Neural progenitor cell (in vitro differentiated cells): ENCODE data around the gene TMPRSS11D. TPM values are rescaled to one million over a fixed set of nuclear protein-coding genes. Genes with fewer than 3 reads are reported as not detected.

ENCODE experiments used
- DNase-seq: peaks from one replicate; pipeline ENCODE4 v3.0.0-alpha.2; 2016; ENCODE audit warnings: low spot score
- H2AFZ ChIP-seq: fragments of 200-600 bp; sonication (generic); replicated peaks from 2 replicates; pipeline ENCODE4 v1.6.1; 2016; ENCODE audit warnings: antibody characterized with exemption
- H3F3A ChIP-seq: fragments of 200-600 bp; sonication (generic); 2 replicates; pipeline ENCODE4 v1.6.1; 2016; ENCODE audit warnings: antibody characterized with exemption, low read depth
- H3K27ac ChIP-seq: fragments of 200-600 bp; sonication (generic); 2 replicates; pipeline ENCODE4 v1.5.1; 2016; ENCODE audit warnings: mild to moderate bottlenecking
- H3K27me3 ChIP-seq: fragments of 200-600 bp; sonication (generic); 2 replicates; pipeline ENCODE4 v1.6.1; 2016; ENCODE audit warnings: mild to moderate bottlenecking, moderate library complexity
- H3K36me3 ChIP-seq: fragments of 200-600 bp; sonication (generic); 2 replicates; pipeline ENCODE4 v1.5.1; 2016
- H3K4me1 ChIP-seq: fragments of 200-600 bp; sonication (generic); 2 replicates; pipeline ENCODE4 v1.6.1; 2016; ENCODE audit warnings: mixed run types
- H3K4me2 ChIP-seq: fragments of 200-600 bp; sonication (generic); 2 replicates; pipeline ENCODE4 v1.6.1; 2016
- H3K4me3 ChIP-seq: fragments of 200-600 bp; sonication (generic); 2 replicates; pipeline ENCODE4 v1.5.1; 2016
- H3K79me2 ChIP-seq: fragments of 200-600 bp; sonication (generic); 2 replicates; pipeline ENCODE4 v1.6.1; 2016; ENCODE audit warnings: low read depth
- H3K9ac ChIP-seq: fragments of 200-600 bp; sonication (generic); 2 replicates; pipeline ENCODE4 v1.6.1; 2016
- H3K9me3 ChIP-seq: fragments of 200-600 bp; sonication (generic); 2 replicates; pipeline ENCODE4 v1.5.1; 2016; ENCODE audit warnings: low read depth
- H4K20me1 ChIP-seq: fragments of 200-600 bp; sonication (generic); 2 replicates; pipeline ENCODE4 v1.6.1; 2016; ENCODE audit warnings: low read depth
- H3K27ac Mint-ChIP-seq: 3 replicates; pipeline ENCODE4 v1.8.0; 2021; ENCODE audit warnings: mixed read lengths
- H3K27me3 Mint-ChIP-seq: 2 replicates; pipeline ENCODE4 v1.8.0; 2022; ENCODE audit warnings: low read depth, mild to moderate bottlenecking, inconsistent platforms, moderate library complexity, mixed read lengths; ENCODE audit not compliant: insufficient read depth
- H3K36me3 Mint-ChIP-seq: 3 replicates; pipeline ENCODE4 v1.8.0; 2021; ENCODE audit warnings: mixed read lengths
- H3K4me1 Mint-ChIP-seq: 3 replicates; pipeline ENCODE4 v1.8.0; 2021; ENCODE audit warnings: mixed read lengths
- H3K4me3 Mint-ChIP-seq: 3 replicates; pipeline ENCODE4 v1.8.0; 2021; ENCODE audit warnings: mild to moderate bottlenecking, moderate library complexity, mixed read lengths
- H3K9me3 Mint-ChIP-seq: 3 replicates; pipeline ENCODE4 v1.8.0; 2020; ENCODE audit warnings: mixed read lengths
- CTCF ChIP-seq: fragments of 200-600 bp; sonication (generic); IDR thresholded peaks from 2 replicates; pipeline ENCODE4 v1.5.1; 2017; ENCODE audit warnings: antibody characterized with exemption, mild to moderate bottlenecking
- EZH2 ChIP-seq: fragments of 200-600 bp; sonication (generic); IDR thresholded peaks from 2 replicates; pipeline ENCODE4 v1.6.1; 2017; ENCODE audit warnings: antibody characterized with exemption, mild to moderate bottlenecking, moderate library complexity
- EZH2phosphoT487 ChIP-seq: fragments of 200-600 bp; sonication (generic); IDR thresholded peaks from 2 replicates; pipeline ENCODE4 v1.6.1; 2017; ENCODE audit warnings: antibody characterized with exemption
- total RNA-seq: library from RNA; depleted of rRNA; stranded (reverse); fragments of >200 nt; gene quantifications from 2 replicates; pipeline ENCODE4 v1.2.3, GENCODE V29; 2015; ENCODE audit warnings: low replicate concordance

Gene TMPRSS11D
- total RNA-seq, 1 donor from 2014 or later, result not detected

- Histone ChIP-seq H3K4me2 (no peak overlapping the region), H3K79me2 (no peaks in the 10 kb centered on the region), H4K20me1 (no peaks in the 10 kb centered on the region), H3K4me1 (no peaks in the 10 kb centered on the region), H3K4me3 (no peak overlapping the region), H3K36me3 (no peaks in the 10 kb centered on the region), H3K9me3 (no peaks in the 10 kb centered on the region), H3K9ac (no peak overlapping the region), H3F3A (no peaks in the 10 kb centered on the region), H2AFZ (no peak overlapping the region), H3K27ac (no peak overlapping the region), H3K27me3 (no peaks in the 10 kb centered on the region)
- no peak for DNase-seq
- Mint-ChIP-seq H3K27ac (no peak overlapping the region), H3K4me3 (no peak overlapping the region), H3K4me1 (no peaks in the 10 kb centered on the region), H3K27me3 (no peaks in the 10 kb centered on the region), H3K9me3 (no peaks in the 10 kb centered on the region), H3K36me3 (no peaks in the 10 kb centered on the region)
- TF ChIP-seq EZH2phosphoT487 (no peak), EZH2 (no peak), CTCF (no peak)
These were observed 27.3 kb upstream of the TMPRSS11D start for GRCh38 chr4:67911141-67911540.

GRCh38 chr4:67910585-67910905 is 26.7 kb upstream of the TMPRSS11D start:
- Histone ChIP-seq H4K20me1 (no peaks in the 10 kb centered on the region), H3K79me2 (no peaks in the 10 kb centered on the region), H3K4me2 (no peak overlapping the region), H3K4me1 (no peaks in the 10 kb centered on the region), H3K4me3 (no peak overlapping the region), H3K9ac (no peak overlapping the region), H3K27ac (no peak overlapping the region), H3K27me3 (no peaks in the 10 kb centered on the region), H2AFZ (no peak overlapping the region), H3K9me3 (no peaks in the 10 kb centered on the region), H3K36me3 (no peaks in the 10 kb centered on the region), H3F3A (no peaks in the 10 kb centered on the region)
- Mint-ChIP-seq H3K4me1 (no peaks in the 10 kb centered on the region), H3K27me3 (no peaks in the 10 kb centered on the region), H3K27ac (no peak overlapping the region), H3K9me3 (no peaks in the 10 kb centered on the region), H3K36me3 (no peaks in the 10 kb centered on the region), H3K4me3 (no peak overlapping the region)
- TF ChIP-seq CTCF (no peak), EZH2 (no peak)
- DNase-seq, result no peak

- Histone ChIP-seq H3K36me3 (no peaks in the 10 kb centered on the region), H2AFZ (no peak overlapping the region), H3K27me3 (no peaks in the 10 kb centered on the region), H3K9ac (no peak overlapping the region), H3K4me3 (no peak overlapping the region), H3K27ac (no peak overlapping the region), H3K4me1 (no peaks in the 10 kb centered on the region), H3K9me3 (no peaks in the 10 kb centered on the region), H3F3A (no peaks in the 10 kb centered on the region), H4K20me1 (no peaks in the 10 kb centered on the region), H3K79me2 (no peaks in the 10 kb centered on the region), H3K4me2 (no peak overlapping the region)
- Mint-ChIP-seq H3K9me3 (no peaks in the 10 kb centered on the region), H3K27ac (no peak overlapping the region), H3K4me3 (no peak overlapping the region), H3K36me3 (no peaks in the 10 kb centered on the region), H3K4me1 (no peaks in the 10 kb centered on the region), H3K27me3 (no peaks in the 10 kb centered on the region)
- no peak for DNase-seq
- TF ChIP-seq CTCF (peak; percentile 77), EZH2phosphoT487 (no peak)
These were observed 26.2 kb upstream of the TMPRSS11D start for GRCh38 chr4:67909905-67910584.
